Daoy (cell line): Measurements from ENCODE around the gene DNAJA3. TPM values are rescaled to one million over a fixed set of nuclear protein-coding genes. Genes with fewer than 3 reads are reported as not detected.

ENCODE experiments used
- DNase-seq: peaks from one replicate; pipeline ENCODE4 v3.0.0-alpha.2; 2015; ENCODE audit warnings: low read depth
- total RNA-seq: library from RNA; depleted of rRNA; stranded (reverse); fragments of >200 nt; shearing (Covaris generic); gene quantifications from 2 replicates; pipeline ENCODE4 v1.2.3, GENCODE V29; 2014

Gene DNAJA3
- total RNA-seq, 1 experiment from 2014 or later: 73.9 TPM

DNA sequence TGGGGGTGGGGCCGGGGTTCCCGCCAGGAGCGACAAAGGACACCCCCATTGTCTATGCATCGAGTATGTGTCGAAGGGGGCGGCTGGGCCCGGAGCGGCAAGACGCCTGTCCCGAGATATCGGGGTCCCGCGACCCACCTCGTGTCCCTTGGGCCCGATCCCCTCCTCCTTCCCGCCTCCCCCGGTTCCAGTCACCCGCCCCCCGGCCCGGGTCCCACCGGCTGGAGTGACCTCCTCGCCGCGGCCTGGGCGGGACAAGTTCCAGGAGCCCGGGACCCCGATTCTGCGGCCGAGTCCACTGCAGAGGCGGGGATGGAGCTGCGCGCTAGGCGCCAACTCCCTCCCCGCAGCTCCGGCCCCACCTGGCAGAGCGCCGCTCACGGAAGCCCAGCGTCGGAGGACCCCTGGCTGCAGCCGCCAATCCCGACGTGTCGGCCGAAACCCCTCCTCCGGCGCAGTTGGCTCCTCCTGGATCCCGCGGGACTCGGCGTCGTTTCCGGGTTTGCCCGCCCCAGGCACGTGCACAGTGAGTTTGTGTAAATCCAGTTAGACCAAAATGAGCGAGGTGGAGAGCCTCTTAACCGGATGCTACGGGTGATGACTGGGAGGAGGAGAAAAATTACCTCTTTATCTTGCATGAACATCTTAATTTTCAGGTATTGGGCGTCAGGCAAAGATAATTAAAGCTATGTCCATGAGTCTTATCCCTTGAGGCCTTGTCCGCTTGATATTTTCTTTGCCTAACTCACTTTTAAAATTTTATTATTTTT, 48.7 kb downstream of the DNAJA3 start, which contains the start of gene NMRAL1:
TSS of gene NMRAL1 (minus strand) at position 434 of the 770 bp plus-strand sequence. CDS start 493 bp downstream, outside the sequence.
- DNase-seq: peak; percentile 89

- peak; percentile 95 for DNase-seq
Measured at GRCh38 chr16:4475880-4476788, 50.5 kb downstream of the DNAJA3 start, which contains the start of gene HMOX2. TSS of gene HMOX2 (plus strand) at chr16:4476398. CDS start at chr16:4505525, 29,127 bp downstream.

DNA sequence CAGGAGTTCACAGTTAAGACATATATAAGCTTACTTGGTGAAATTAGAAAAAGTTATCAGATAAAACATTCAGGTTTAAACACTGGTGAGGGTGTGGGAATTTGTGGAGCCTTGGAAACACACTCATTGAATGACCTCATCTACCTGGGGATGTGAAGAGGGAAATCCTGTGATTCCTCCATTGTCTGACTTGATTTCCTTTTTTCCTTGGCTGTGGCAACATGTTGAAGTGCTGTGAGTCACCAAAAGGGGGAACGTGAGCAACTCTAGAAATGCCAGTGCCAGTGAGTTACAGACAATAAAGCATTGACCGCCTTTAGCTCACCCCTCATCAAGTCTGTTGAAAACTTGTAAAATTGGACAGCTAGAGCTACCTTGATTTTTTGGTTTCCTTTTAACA, 52.3 kb downstream of the DNAJA3 start:
- peak; percentile 57 for DNase-seq

- DNase-seq: no peak
Measured at GRCh38 chr16:4481526-4481925, 55.9 kb downstream of the DNAJA3 start.

- DNase-seq: no peak
Measured at GRCh38 chr16:4481963-4482362, 56.3 kb downstream of the DNAJA3 start.

GRCh38 chr16:4486126-4486893, 60.6 kb downstream of the DNAJA3 start:
- DNase-seq: no peak

DNA sequence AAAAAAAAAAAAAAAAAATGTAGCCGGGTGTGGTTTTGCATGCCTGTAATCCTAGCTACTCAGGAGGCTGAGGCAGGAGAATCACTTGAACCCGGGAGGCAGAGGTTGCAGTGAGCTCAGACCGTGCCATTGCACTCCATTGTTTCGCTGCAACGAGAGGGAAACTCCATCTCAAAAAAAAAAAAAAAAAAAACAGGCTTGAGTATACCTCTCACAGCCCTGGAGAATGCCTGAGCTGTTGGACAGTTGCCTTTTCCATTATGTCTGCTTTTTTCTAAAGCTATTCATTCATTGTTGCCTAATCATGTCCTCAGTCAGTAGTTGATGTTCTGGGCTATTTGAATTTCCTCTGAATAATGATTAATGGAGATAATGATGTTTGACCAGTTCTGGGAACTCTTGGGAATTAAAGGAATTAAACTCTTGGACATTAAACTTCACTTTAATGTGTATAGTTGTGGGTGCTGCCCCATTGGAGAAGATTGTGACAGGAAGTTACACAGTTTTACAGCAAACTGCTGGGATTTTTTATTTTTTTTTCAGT, 62.4 kb downstream of the DNAJA3 start:
- no peak for DNase-seq

GRCh38 chr16:4488499-4488967, 62.9 kb downstream of the DNAJA3 start:
- no peak for DNase-seq

- DNase-seq: peak; percentile 53
Measured at GRCh38 chr16:4489030-4489429, 63.4 kb downstream of the DNAJA3 start.

DNA sequence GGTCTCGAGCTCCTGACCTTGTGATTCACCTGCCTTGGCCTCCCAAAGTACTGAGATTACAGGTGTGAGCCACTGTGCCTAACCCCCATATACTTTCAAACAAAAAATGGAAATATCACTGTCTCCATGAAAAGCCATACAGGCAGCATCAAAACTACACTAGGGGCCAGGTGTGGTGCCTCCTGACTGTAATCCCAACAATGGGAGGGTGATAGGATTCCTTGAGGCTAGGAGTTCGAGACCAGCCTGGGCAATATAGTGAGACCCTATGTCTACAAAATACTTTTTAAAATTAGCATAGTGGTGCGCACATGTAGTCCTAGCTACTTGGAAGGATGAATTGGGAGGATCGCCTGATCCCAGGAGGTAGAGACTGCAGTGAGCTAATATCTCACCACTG, 66.2 kb downstream of the DNAJA3 start:
- DNase-seq: no peak

GRCh38 chr16:4494746-4495490, 69.2 kb downstream of the DNAJA3 start:
- peak; percentile 75 for DNase-seq

DNA sequence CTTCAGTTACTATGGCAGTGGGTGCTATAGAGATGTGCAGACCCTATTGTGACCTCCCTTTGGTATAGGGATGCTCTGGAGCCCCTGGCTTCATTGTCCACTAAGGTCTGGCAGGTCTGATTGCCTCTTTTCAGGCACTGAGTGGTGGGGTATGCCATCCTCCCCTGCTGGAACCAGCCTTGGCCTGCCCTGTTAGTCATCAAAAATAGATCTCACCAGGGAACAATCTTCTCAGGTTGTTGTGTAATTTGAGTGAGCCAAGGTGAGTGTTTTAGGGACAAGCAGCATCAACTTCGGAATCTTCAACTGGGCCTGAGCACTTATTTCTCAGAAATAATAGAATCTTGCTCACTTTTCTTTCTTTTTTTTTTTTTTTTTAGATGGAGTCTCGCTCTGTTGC, 70.1 kb downstream of the DNAJA3 start:
- no peak for DNase-seq

DNA sequence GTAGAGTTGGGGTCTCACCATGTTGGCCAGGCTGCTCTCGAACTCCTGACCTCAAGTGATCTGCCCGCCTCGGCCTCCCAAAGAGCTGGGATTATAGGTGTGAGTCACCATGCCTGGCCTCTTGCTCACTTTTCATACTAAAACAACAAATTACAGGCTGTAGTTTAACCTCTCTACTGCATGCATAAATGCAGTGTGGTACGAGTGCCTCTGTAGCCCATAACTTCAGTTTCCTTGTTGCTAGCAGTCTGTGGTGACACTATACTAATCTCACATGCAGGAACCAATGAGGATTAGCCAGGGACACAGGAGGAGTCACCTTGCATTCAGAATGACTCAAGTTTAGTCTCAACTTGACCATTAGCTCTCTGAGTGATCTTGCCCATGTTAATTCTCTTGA, 70.6 kb downstream of the DNAJA3 start:
- peak; percentile 58 for DNase-seq

- DNase-seq: no peak
Measured at GRCh38 chr16:4498546-4499195, 73.0 kb downstream of the DNAJA3 start.

DNA sequence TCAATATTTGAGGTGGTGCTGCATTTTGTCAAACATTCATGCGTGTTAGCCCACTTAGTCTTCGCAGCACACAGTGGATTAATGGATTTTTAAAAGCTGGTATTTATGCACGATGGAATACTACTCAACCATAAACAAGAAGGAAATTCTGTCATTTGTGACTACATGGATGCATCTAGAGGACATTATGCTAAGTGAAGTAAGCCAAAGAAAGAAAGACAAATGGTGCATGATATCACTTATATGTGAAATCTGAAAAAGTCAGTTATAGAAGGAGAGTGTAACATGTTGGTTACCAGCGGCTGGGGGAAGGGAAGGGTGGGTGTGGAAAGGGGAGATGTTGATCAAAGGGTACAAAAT, 73.5 kb downstream of the DNAJA3 start:
- no peak for DNase-seq

GRCh38 chr16:4500272-4500671, 74.6 kb downstream of the DNAJA3 start:
- peak; percentile 63 for DNase-seq

DNA sequence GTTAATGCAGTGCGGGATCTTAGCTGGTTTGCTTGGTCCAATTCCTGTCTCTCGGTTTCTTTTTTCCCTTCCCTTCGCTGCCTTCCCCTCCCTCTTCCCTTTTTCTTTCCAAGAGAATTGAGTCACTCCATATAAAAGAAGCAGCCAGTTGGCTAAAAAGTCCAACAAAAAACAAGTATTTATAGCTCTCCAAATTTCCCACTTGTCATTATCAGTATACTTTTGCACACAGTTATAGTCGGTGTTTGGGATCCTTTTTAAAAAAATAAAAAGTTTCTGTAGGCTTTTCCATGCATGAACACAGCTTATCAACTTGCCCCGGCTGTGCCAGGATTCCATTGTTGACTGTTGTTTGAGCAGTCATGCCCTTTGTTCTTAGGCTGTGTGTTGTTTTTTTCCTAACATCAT, 75.4 kb downstream of the DNAJA3 start:
- DNase-seq: no peak

- DNase-seq: no peak
Measured at GRCh38 chr16:4505356-4506147, 79.9 kb downstream of the DNAJA3 start.
